H9 (cell line): ENCODE data around the gene NXPH1. TPM values are rescaled to one million over a fixed set of nuclear protein-coding genes. Genes with fewer than 3 reads are reported as not detected.

ENCODE experiments used
- DNase-seq: peaks from one replicate; pipeline ENCODE4 v3.0.0-alpha.2; 2017
- H2AFZ ChIP-seq: one replicate; pipeline ENCODE4 v1.6.1; 2013; ENCODE audit warnings: mild to moderate bottlenecking, low read length, control low read depth, moderate library complexity
- H2AK5ac ChIP-seq: 2 replicates; pipeline ENCODE4 v1.6.1; 2013; ENCODE audit warnings: low read length, control low read depth, mixed read lengths; ENCODE audit not compliant: insufficient read length
- H2BK120ac ChIP-seq: one replicate; pipeline ENCODE4 v1.6.1; 2013; ENCODE audit warnings: low read depth, mild to moderate bottlenecking, low read length, control low read depth, inconsistent platforms; ENCODE audit not compliant: poor library complexity, severe bottlenecking
- H2BK12ac ChIP-seq: 2 replicates; pipeline ENCODE4 v1.6.1; 2013; ENCODE audit warnings: low read length, control low read depth, mixed read lengths, low read depth; ENCODE audit not compliant: insufficient read length
- H2BK15ac ChIP-seq: 2 replicates; pipeline ENCODE4 v1.6.1; 2013; ENCODE audit warnings: low read depth, low read length, control low read depth
- H2BK20ac ChIP-seq: one replicate; pipeline ENCODE4 v1.6.1; 2013; ENCODE audit warnings: low read depth, mild to moderate bottlenecking, low read length, control low read depth, inconsistent platforms; ENCODE audit not compliant: poor library complexity, severe bottlenecking
- H2BK5ac ChIP-seq: 2 replicates; pipeline ENCODE4 v1.6.1; 2013; ENCODE audit warnings: low read length, control low read depth, mixed read lengths; ENCODE audit not compliant: insufficient read length
- H3K14ac ChIP-seq: 2 replicates; pipeline ENCODE4 v1.6.1; 2013; ENCODE audit warnings: low read length, control low read depth; ENCODE audit not compliant: insufficient read depth
- H3K18ac ChIP-seq: 2 replicates; pipeline ENCODE4 v1.6.1; 2013; ENCODE audit warnings: low read depth, mild to moderate bottlenecking, mixed read lengths, low read length, control low read depth; ENCODE audit not compliant: insufficient read length
- H3K23ac ChIP-seq: 2 replicates; pipeline ENCODE4 v1.6.1; 2013; ENCODE audit warnings: low read length, control low read depth, mixed read lengths, low read depth; ENCODE audit not compliant: insufficient read length
- H3K23me2 ChIP-seq: 2 replicates; pipeline ENCODE4 v1.6.1; 2013; ENCODE audit warnings: low read depth, mild to moderate bottlenecking, mixed read lengths, low read length, control low read depth; ENCODE audit not compliant: insufficient read length, poor library complexity, severe bottlenecking
- H3K27ac ChIP-seq: 2 replicates; pipeline ENCODE4 v1.5.1; 2013; ENCODE audit warnings: low read length, control low read depth, mixed read lengths, low read depth; ENCODE audit not compliant: insufficient read length
- H3K27me3 ChIP-seq: 2 replicates; pipeline ENCODE4 v1.6.1; 2013; ENCODE audit warnings: low read length, control low read depth, inconsistent platforms; ENCODE audit not compliant: insufficient read depth
- H3K4ac ChIP-seq: 2 replicates; pipeline ENCODE4 v1.6.1; 2013; ENCODE audit warnings: low read depth, mild to moderate bottlenecking, control low read depth, inconsistent platforms, low read length, moderate library complexity
- H3K4me1 ChIP-seq: 2 replicates; pipeline ENCODE4 v1.6.1; 2013; ENCODE audit warnings: low read length, control low read depth, inconsistent platforms; ENCODE audit not compliant: insufficient read depth
- H3K4me2 ChIP-seq: 2 replicates; pipeline ENCODE4 v1.6.1; 2013; ENCODE audit warnings: low read length, control low read depth, mixed read lengths; ENCODE audit not compliant: insufficient read length, insufficient read depth
- H3K56ac ChIP-seq: 2 replicates; pipeline ENCODE4 v1.6.1; 2013; ENCODE audit warnings: low read depth, mild to moderate bottlenecking, mixed read lengths, low read length, control low read depth; ENCODE audit not compliant: insufficient read length
- H3K79me1 ChIP-seq: 2 replicates; pipeline ENCODE4 v1.6.1; 2013; ENCODE audit warnings: low read depth, mild to moderate bottlenecking, moderate library complexity, low read length, control low read depth, inconsistent platforms; ENCODE audit not compliant: insufficient read depth, poor library complexity, severe bottlenecking
- H3K79me2 ChIP-seq: 2 replicates; pipeline ENCODE4 v1.6.1; 2013; ENCODE audit warnings: low read length, control low read depth, inconsistent platforms; ENCODE audit not compliant: insufficient read depth
- H3K9ac ChIP-seq: 2 replicates; pipeline ENCODE4 v1.6.1; 2013; ENCODE audit warnings: low read length, control low read depth, mixed read lengths; ENCODE audit not compliant: insufficient read length; ENCODE audit errors: extremely low read depth
- H3K9me3 ChIP-seq: one replicate; pipeline ENCODE4 v1.6.1; 2013; ENCODE audit warnings: low read depth, low read length, inconsistent platforms; ENCODE audit not compliant: control insufficient read depth
- H3T11ph ChIP-seq: one replicate; pipeline ENCODE4 v1.6.1; 2013; ENCODE audit warnings: mild to moderate bottlenecking, low read length, control low read depth, inconsistent platforms
- H4K20me1 ChIP-seq: one replicate; pipeline ENCODE4 v1.6.1; 2013; ENCODE audit not compliant: control insufficient read depth, insufficient read length, insufficient read depth
- H4K5ac ChIP-seq: 2 replicates; pipeline ENCODE4 v1.6.1; 2013; ENCODE audit warnings: low read depth, mild to moderate bottlenecking, mixed read lengths, low read length, control low read depth; ENCODE audit not compliant: insufficient read length
- H4K8ac ChIP-seq: replicated peaks from 2 replicates; pipeline ENCODE4 v1.6.1; 2013; ENCODE audit warnings: low read length, control low read depth, mixed read lengths, low read depth; ENCODE audit not compliant: insufficient read length
- H4K91ac ChIP-seq: 2 replicates; pipeline ENCODE4 v1.6.1; 2013; ENCODE audit warnings: low read depth, mild to moderate bottlenecking, moderate library complexity, mixed read lengths, low read length, control low read depth; ENCODE audit not compliant: insufficient read length
- H3K27ac Mint-ChIP-seq, 3 experiments: 2 replicates in 2 of 3; 3 replicates in 1 of 3; pipeline ENCODE4 v1.8.0; 2020 to 2021; ENCODE audit warnings: mixed read lengths in 3 of 3, mild to moderate bottlenecking in 1 of 3, moderate library complexity in 1 of 3
- H3K27me3 Mint-ChIP-seq: 2 replicates; pipeline ENCODE4 v1.8.0; 2021; ENCODE audit warnings: low read depth, mild to moderate bottlenecking, moderate library complexity, mixed read lengths
- H3K36me3 Mint-ChIP-seq, 3 experiments: 2 replicates in 2 of 3; 3 replicates in 1 of 3; pipeline ENCODE4 v1.8.0; 2020 to 2021; ENCODE audit warnings: low read depth in 3 of 3, mixed read lengths in 3 of 3; ENCODE audit not compliant: insufficient read depth in 1 of 3
- H3K4me1 Mint-ChIP-seq, 2 experiments: 2 replicates each; pipeline ENCODE4 v1.8.0; 2020; ENCODE audit warnings: mixed read lengths in 2 of 2
- H3K4me3 Mint-ChIP-seq, 2 experiments: 2 replicates in 1 of 2; 3 replicates in 1 of 2; pipeline ENCODE4 v1.8.0; 2020 to 2021; ENCODE audit warnings: mild to moderate bottlenecking in 2 of 2, mixed read lengths in 2 of 2, moderate library complexity in 1 of 2
- H3K9me3 Mint-ChIP-seq, 2 experiments: 2 replicates in 1 of 2; 3 replicates in 1 of 2; pipeline ENCODE4 v1.8.0; 2020; ENCODE audit warnings: mild to moderate bottlenecking in 2 of 2, mixed read lengths in 2 of 2, moderate library complexity in 1 of 2
- WGBS: extraction: QIAGEN DNeasy Blood & Tissue Kit; methylation state at CpG from one replicate; pipeline ENCODE4 v1.1.7; 2013; ENCODE audit warnings: missing lambda C conversion rate, low lambda C conversion rate, mixed read lengths; ENCODE audit not compliant: insufficient read length; ENCODE audit errors: extremely low coverage; 5-methylcytosine and 5-hydroxymethylcytosine counted together
- total RNA-seq: library from RNA; stranded (reverse); gene quantifications from 2 replicates; pipeline ENCODE4 v1.2.1, GENCODE V29; 2021
- TF ChIP-seq, protein P1 (sequence below): fragments of 200-600 bp; sonication (generic); conservative IDR thresholded peaks from 3 replicates; pipeline ENCODE4 v1.8.0; 2021; ENCODE audit warnings: antibody characterized with exemption, mild to moderate bottlenecking

NXPH1 gene
- total RNA-seq, 1 experiment from 2014 or later, result 0.15 TPM

DNA sequence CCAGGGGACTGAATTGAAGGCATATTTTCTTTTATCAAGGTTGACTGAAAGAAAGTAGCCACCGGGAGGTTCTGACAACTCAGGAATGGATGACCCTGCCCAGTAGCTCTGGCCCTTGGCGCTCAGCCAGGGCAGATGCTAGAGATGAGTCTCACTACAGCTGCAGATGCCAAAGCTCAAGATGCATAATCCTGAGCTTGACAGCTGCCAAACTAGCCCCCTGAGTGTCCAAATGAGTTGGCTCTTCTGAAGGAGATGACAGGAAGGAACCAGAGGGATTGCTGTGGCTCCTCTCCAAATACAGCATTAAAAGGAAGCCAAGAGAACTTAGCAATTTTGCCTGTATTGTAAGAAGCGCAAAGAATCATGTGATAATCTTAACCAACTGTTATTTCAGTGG lies 78.4 kb downstream of the NXPH1 start:
- WGBS, result no CpG with 5 or more reads among the region's 3 CpGs
- Histone ChIP-seq H2AFZ (no peak overlapping the region), H2AK5ac (no peak overlapping the region), H3K18ac (no peak overlapping the region), H3K79me2 (no peaks in the 10 kb centered on the region), H2BK5ac (no peak overlapping the region), H2BK15ac (no peak overlapping the region), H3K27ac (no peak overlapping the region), H3K9me3 (no peaks in the 10 kb centered on the region), H3K27me3 (no peaks in the 10 kb centered on the region), H3K23me2 (no peaks in the 10 kb centered on the region), H4K20me1 (no peaks in the 10 kb centered on the region), H3K23ac (no peak overlapping the region), H3K79me1 (no peaks in the 10 kb centered on the region), H3K4me1 (no peaks in the 10 kb centered on the region), H3K9ac (no peak overlapping the region), H3K56ac (no peak overlapping the region), H4K5ac (no peak overlapping the region), H3T11ph (no peak overlapping the region), H4K8ac (no peak overlapping the region), H4K91ac (no peak overlapping the region), H2BK12ac (no peak overlapping the region), H3K4me2 (no peak overlapping the region), H2BK20ac (no peak overlapping the region), H3K14ac (no peak overlapping the region), H2BK120ac (no peak overlapping the region), H3K4ac (no peak overlapping the region)
- no peak overlapping the region for H3K27ac Mint-ChIP-seq
- H3K36me3 Mint-ChIP-seq, result no peaks in the 10 kb centered on the region
- H3K27me3 Mint-ChIP-seq, result no peaks in the 10 kb centered on the region
- no peaks in the 10 kb centered on the region for H3K9me3 Mint-ChIP-seq
- TF ChIP-seq, protein P1, sequence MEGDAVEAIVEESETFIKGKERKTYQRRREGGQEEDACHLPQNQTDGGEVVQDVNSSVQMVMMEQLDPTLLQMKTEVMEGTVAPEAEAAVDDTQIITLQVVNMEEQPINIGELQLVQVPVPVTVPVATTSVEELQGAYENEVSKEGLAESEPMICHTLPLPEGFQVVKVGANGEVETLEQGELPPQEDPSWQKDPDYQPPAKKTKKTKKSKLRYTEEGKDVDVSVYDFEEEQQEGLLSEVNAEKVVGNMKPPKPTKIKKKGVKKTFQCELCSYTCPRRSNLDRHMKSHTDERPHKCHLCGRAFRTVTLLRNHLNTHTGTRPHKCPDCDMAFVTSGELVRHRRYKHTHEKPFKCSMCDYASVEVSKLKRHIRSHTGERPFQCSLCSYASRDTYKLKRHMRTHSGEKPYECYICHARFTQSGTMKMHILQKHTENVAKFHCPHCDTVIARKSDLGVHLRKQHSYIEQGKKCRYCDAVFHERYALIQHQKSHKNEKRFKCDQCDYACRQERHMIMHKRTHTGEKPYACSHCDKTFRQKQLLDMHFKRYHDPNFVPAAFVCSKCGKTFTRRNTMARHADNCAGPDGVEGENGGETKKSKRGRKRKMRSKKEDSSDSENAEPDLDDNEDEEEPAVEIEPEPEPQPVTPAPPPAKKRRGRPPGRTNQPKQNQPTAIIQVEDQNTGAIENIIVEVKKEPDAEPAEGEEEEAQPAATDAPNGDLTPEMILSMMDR, result no peak
- no peak overlapping the region for H3K4me3 Mint-ChIP-seq
- peaks cover 3 to 6% of the 10 kb centered on the region in 2 experiments for H3K4me1 Mint-ChIP-seq
- DNase-seq, result no peak
